GM21786 (cell line): ENCODE data around the gene TRIM31.

ENCODE experiments used
- ATAC-seq: cut with Tn5 transposase; IDR thresholded peaks from one replicate; pipeline ENCODE4 v1.9.1; 2021; ENCODE audit not compliant: unreplicated experiment

TRIM31 gene

DNA sequence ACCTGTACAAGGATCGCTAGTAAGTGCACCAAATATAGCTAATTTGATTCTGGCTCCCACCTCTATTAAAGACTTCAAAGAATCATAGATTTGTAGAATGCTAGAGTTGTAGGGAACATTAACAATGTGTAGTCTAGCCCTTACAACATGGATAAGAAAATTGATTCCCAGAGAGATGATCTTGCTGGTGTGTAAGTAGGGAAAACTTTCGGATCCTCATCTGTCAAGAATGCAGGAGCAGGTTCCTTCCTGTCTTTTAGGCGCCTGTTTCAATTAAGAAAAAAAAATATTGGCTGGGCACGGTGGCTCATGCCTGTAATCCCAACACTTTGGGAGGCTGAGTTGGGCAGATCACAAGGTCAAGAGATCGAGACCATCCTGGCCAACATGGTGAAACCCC lies 25.0 kb downstream of the TRIM31 start:
- no peak for ATAC-seq

DNA sequence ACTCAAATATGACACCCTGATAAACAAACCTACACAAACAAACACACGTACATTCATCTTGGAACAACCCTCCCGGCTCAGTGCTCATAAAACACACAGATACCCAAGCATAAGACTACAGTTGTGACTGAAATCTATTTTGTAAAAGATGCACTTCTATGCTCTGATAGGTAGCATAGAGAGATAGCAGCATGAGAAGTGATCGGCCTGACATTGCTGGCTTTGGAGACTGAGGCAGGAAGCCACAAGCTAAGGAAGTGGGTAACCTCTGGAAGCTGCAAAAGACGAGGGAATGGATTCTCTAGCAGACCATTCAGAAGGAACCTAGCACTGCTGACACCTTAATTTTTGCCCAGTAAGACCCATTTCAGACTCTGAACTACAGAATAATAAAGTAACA lies 35.7 kb downstream of the TRIM31 start:
- no peak for ATAC-seq

DNA sequence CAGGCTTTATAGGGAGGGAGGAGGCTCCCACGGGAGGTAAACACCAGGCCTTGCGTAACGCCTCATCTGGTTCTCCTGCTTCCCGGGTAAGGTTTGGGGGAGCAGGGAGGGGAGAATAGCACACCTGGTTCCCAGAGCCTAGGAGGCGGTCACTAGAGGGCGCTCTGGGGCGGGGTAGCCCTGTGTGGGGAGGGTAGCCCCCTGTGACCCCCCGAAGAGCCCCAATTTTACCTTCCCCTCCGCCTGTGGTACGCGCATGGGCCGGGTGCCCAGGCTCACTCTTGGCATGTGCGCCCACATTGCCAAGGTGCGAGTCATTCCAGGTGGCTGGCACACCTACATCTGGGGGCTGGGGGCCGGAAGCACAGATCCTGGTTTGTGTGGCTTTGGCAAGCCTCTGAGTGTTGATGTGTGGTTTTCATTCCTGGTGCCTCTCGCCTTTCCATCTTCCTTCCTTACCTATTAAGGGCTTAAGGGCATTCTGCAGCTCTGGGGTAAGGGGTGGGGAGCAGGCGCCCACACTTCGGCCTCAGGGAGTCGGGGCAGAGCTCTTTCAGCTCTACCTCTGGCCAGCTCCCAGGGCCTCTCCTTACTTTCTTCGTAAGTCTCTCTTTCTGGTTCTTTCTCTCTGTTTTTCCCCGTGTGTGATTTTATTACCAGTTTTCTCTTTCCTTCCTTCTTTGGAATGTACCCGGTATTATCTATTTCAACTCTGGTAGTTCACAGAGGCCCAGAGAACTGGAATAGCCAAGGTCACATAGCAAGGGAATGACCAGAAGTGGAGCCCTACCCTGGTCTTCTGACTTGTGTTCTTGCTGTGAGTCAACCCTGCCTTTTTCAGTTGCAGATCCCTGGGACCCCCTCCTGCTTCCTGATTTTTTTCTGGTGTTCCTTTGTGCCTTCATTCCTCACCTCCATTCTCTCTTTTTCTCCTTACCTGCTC lies 36.8 kb downstream of the TRIM31 start:
- ATAC-seq, result no peak

DNA sequence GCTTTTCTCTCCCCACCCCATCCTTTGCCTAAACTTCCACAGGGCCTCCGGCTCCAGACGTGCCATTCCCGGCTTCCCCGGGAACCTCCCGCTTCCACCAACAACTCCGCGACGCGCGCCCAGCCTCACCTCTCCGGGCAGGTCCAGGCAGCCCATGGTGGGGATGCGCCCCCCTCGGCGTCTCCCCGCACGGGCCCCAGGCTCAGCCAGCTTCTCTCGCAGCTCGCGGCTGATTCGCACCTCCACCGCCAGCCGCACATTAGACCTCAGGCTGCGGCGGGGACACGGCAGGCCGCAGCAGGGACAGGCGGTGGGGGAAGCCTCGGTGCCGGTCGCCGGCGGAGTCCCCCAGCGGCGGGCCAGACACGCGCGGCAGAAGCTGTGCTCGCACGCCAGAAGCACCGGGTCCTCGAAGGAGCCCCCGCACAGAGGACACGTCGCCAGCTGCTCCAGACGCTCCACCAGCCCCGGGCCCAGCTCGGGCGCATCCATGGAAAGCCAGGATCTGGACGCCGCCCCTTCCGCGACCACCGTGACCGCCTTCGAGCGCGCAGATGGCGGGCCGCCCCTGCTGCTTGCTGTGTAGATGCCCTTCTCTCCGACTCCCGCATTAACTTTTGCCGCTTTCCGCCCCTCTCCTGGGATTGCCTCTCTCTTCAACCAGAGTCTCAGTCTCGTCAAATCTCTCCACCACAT lies 37.6 kb downstream of the TRIM31 start, which contains the start of gene RNF39:
Gene RNF39, minus strand, starts transcription at position 676 of the 696 bp plus-strand sequence. Its CDS starts 184 bp downstream, at position 492.
- ATAC-seq, result no peak

DNA sequence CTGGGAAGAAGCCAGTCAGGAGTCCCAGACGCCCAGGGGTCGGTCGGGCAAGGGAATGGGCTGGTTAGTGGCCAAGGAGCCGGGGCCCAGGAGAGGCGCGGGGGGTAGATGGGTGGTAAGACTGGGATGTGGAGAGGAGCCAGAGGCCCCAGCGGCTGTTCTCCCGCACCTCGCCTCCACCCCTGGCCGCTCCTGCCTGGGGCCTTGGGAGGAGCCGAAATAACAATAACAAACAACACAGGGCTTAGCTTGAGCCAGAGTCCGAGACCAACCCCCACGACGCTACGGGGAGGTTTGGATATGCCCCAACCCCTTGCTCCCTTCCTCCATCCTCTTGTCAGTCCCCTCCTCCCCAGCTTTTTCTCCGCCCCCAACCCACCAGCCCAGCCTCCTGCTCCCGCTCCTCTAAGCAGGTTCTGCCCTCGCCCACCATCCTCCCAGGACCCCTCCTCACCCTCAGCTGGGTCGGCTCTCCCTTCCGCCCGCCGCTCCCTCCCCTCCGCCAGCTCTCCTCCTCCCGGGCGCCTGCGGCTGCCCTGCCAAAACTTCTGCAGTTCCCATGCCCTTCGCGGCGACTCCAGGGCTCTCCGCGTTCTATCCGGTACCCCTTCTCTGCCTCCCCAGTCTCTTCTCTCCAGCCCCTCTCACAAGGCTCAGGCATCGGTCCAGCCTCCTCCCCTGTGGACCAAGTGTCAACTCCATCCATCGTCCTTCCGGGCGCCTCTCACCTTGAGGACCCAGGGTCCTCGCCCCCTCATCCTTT lies 38.4 kb downstream of the TRIM31 start:
- ATAC-seq, result no peak

DNA sequence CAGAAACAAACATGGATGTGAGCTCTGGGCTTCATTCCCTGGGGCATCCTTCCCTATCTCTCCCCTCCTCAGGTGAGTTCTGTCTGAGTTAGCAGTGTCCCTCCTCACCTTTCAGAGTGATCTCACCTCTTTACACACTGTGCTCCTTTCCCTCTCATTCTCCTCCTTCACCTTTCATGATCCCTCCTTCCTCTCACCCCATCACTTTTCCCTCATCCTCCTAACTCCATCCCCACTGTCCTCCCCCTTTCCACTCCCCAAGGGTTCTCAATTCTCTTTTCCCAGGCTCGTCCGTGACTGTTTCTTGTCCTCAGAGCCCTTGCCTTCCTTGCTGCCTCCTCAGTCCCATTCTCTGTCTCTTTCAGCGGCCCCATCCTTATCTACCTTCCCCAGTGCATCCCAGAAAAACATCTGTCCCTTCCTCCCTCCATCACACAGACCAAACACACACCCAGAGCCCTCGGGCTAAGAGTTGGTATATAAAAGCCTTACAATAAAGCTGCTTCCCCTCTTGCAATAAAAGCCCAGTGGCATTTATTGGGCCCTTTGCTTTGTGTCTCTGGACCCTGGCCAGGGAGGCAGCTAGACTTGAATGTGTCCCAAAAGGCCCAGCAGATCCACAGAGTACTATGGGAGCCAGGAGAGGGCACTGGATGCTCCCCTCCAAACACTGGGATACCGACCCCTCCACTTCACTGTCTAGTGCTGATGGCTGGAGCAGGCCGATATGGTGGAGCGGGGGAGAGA lies 39.2 kb downstream of the TRIM31 start:
- no peak for ATAC-seq

DNA sequence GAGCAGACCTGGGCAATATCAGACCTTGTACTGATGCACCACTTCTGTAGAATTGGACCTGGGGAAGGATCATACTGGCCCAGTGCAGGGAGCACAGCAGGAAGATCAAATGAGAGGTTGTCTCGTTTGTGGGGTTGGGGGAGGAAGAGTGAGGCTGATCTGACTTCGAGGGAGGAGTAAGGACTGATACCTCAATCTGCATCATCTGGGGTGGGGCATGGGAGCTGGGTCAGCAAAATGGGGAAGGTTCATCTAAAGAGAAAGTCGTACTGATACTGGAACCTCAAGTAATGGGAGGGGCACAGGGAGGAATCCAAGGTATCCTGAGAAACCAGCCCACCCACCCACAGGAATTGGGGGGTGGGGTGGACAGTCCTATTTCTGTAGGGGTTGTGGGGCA lies 41.0 kb downstream of the TRIM31 start:
- no peak for ATAC-seq

DNA sequence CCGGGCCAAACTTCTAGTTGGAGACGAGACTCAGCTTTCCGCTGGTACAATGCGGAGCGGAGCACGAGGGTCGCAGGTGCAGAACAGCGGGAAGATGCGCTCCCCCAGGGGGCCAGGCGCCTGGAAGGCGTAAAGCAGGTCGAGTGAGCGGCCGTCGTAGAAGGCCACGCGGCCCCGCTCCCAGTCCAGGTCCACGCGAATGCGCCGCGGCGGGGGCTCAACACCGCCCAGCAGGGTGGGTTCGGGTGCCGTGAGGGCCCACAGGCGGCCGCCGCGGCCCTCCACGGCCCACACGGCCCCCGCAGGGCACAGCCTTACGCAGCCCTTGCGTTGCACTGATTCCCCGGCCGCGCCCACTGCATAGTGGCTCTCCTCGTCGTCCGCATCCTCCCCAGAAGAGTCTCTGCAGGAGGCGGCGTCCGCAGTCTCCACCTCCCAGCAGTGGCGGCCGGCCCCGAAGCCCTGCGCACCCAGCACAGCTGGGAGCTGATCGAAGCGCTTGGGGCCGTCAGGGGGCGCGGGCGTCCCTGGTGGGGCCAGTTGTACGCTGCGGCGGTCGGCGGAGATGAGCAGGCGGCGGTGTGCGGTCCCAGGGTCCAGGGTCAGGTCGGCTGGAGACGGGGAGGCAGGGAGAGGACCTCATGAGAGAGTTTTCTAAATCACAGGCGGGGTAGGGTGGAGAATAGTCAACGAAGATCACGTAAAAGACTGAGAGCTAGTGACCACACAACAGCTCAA lies 41.6 kb downstream of the TRIM31 start:
- ATAC-seq, result no peak

DNA sequence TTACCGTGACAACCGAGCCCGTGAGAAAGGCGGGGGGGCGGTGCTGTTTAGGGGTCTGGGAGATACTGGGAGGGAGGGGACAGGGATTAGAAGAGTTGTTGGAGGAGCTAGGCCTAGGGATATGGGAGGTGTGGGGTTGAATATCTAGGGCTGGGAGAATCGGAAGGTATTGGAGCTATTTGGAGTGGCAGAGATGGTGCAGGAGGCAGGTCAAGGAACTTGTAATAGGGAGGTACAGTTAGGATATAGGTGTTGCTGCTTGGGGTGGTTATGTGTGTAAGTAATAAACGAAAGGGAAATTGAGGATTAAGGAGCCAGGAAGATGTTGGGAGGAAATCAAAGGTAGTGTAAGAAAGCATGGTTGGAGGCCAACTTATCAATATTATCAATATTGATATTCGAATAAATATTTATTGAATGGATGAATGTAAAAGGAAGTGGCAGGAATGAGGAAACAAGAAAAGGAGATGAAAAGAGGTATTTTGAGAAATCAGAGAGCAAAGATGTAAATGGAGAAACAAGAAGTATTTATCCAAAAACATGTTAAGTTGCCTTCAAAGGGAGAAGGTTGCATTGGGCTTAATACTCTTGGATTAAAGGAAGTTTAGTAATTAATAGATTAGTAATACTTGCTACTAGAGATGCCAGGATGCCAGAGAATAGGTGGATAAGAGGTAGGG lies 45.3 kb downstream of the TRIM31 start:
- no peak for ATAC-seq

DNA sequence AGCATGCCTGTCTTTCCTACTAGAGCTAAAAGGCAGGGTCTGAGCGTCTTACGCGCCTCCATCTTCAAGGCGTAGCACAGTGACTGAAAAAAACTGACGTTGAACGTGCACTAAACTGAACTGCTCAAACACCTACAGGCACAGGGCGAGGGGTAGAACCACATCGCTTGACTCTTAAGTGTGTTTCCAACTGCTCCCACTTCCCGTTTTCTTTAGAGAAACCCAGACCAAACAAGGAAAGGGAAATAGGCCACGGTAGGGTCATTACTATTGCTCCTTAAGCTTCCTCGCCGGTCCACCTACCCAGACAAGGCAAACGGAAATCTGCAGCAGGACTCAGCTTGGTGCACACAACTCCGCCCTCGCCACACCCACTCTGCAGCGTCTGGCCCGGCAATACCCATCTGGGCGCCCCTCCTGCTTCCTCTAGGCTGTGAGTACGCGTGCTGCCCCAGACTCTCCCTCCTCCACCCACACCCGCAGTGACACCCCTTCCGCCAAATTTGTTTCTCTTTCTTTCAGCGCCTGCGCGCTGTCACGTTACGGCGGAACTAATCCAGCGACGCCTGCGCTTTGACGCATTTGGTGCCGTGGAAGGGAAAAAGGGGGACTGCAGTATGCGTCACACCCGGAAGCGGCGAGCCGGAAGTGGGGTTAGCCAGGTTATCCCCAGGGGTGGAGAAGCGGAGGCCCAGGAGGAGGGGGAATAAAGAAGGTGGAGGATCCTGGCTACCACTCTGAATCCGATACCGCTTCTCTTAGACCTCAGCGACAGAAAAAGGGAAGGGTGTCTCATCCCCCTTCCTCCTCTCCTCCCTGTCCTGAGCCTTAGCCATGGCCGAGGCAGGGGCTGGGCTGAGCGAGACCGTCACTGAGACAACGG lies 46.1 kb downstream of the TRIM31 start, which contains the start of gene PPP1R11:
Gene PPP1R11, plus strand, starts transcription at position 622 of the 883 bp plus-strand sequence. Its CDS starts 213 bp downstream, at position 835.
- peak; percentile 96 for ATAC-seq

DNA sequence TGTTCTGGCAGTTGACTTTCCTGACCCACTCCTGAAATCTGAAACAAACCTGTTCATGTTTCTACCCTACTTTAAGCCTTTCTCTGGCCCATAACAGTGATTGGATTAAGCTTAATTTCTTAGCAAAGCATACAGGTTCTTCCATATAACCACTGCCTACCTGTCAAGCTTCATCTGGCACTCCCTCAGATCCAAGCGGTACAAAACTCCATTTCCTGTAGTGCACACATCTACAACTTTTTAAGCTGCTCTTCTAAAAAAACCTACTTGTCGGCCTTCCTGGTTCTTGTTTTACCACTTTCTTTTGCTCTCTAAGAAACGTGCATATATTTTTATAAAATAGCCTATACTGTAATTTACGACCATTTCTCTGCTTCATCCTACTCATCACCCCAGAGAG lies 46.8 kb downstream of the TRIM31 start:
- no peak for ATAC-seq

DNA sequence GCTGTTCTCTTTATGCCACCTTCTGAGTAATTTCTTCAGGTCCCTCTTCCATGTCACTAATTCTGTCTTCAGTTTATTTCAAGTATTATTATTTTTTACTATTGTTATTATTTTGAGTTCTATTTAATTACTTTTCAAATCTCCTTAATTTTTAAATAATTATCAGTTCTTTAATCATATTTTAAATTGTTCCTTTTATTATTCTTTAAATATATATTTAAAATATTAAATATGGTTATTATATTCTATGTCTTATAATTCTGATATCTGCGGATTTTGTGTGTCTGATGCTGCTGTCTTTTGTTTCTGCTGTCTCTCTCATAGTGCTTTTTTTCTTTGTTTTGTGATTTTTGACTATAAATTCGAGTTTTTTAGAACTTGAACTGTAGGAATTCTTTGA lies 49.6 kb downstream of the TRIM31 start:
- ATAC-seq, result no peak

DNA sequence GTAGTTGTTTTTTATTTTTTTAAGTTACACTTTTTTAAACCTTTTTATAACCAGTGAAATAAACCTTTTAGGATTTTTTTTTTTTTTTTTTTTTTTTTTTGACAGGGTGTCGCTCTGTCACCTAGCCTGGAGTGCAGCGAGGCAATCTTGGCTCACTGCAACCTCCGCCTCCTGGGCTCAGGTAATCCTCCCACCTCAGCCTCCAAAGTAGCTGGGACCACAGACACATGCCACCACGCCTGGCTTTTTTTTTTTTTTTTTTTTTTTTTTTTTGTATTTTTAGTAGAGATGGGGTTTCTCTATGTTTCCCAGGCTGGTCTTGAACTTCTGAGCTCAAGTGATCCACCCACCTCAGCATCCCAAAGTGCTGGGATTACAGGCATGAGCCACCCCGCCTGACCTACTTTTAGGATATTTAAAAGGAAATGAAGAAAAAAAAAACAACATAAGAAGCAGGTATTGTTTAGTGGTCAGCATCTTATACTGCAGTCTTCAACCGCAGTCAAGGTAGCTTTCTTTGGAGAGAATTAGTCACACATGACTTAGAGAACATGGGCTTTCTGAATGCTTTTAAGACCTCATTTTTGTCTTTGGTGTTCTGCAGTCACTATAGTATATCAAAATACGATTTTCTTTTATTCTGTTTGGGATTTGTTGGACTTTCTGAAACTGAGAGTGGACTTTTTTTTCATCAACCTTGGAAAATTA lies 50.3 kb downstream of the TRIM31 start:
- no peak for ATAC-seq

DNA sequence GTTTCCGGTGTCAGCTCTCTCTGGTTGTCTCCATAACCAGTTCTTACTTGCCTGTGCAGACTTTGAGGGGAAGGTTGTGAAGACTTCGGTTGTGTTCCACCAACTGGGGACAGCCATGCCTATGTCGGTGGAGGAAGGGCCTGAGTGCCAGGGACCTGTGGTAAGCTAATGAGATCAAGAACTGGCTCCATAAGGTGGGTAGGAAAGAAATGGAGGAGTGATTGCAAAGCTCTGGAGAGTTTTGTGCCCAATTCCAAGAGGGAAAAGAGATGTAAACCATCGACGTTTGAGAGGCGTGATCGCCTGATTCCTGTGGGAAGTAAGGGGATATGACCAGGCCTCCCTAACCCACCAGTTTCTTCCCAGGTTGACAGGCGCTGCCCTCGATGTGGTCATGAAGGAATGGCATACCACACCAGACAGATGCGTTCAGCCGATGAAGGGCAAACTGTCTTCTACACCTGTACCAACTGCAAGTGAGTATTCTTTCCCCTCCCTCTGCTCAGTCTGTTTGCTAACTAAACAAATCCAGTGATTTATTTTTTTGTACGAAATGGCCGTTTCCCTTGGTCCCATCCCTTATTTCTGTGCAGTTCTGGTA lies 50.9 kb downstream of the TRIM31 start:
- ATAC-seq, result no peak

DNA sequence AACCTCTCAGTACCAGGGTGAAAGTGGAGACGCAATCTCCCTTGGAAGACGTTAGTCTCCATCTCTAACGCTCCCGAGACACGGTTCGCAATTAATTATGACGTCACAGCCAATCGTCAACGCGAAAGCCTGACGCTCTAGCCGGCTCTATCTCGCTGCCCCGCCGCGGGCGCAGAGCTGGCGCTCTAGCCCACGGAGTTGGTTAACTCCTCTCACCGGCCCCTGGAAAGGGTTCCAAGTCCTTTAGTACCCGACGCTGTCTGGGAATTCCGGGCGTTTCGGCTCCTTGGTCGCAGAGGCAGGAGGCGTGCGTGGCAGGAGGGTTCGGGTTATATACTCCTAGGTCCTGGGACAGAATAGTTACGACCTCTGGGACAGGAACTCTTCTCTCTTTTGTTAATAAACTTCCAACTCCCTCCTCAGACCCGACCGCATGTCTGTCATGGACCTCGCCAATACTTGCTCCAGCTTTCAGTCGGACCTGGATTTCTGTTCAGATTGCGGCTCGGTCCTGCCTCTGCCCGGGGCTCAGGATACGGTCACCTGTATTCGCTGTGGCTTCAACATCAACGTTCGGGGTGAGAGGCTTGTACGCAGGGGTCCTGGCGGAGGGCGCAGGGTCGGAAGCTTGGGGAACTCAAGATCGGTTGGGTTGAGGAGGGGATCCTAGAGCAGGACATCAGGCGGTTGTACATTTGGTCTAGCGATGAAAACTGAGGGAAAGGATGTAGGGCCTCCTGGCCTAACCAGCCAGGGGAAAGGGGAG lies 51.6 kb downstream of the TRIM31 start, which contains the start of gene POLR1H:
Gene POLR1H, plus strand, starts transcription at position 174 of the 766 bp plus-strand sequence. Its CDS starts 260 bp downstream, at position 434.
- peak; percentile 89 for ATAC-seq

DNA sequence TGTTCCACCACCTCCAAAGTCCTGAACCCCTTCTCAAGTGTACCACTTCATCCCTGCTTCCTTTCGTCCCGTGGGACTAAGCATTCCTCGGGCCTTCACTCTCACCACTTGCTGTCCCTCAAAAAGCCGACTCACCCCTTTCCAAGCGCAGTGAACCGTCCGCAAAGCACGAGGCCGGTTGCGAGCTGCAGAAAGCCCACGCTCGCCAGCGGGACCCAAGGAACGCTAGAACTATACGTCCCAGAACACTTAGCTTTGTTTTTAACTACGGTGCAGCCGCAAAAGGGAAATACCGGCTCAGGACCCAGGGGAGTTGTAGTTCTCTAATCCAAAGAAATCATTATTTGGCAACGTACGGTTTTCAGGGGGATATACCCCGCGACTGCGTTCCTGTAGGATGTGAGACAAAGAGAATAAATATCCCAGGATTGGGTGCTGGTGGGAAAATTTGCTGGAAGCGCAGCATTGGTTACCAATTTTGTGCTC lies 52.2 kb downstream of the TRIM31 start:
- peak; percentile 20 for ATAC-seq
